Osteoblast (primary cell): Measurements from ENCODE around the gene EVPLL. TPM values are rescaled to one million over a fixed set of nuclear protein-coding genes. Genes with fewer than 3 reads are reported as not detected.
"Not testable (repeated sequence)": the region's sequence is repeated elsewhere in the genome, so short reads cannot be mapped to it uniquely, and the experiment has no call there.

Experiments
- DNase-seq: peaks from one replicate; pipeline ENCODE4 v3.0.0; 2011; ENCODE audit warnings: low spot score, mixed read lengths; ENCODE audit not compliant: insufficient read length; ENCODE audit errors: missing footprints
- H2AFZ ChIP-seq: 2 replicates; pipeline ENCODE4 v1.6.0; 2011; ENCODE audit warnings: mild to moderate bottlenecking, low read length
- H3K27ac ChIP-seq: 2 replicates; pipeline ENCODE4 v1.5.1; 2011; ENCODE audit warnings: mild to moderate bottlenecking, low read depth, low read length, moderate library complexity
- H3K27me3 ChIP-seq: 2 replicates; pipeline ENCODE4 v1.6.0; 2012; ENCODE audit warnings: mild to moderate bottlenecking, control low read depth, inconsistent platforms, low read length, moderate library complexity; ENCODE audit not compliant: insufficient read depth
- H3K36me3 ChIP-seq: 2 replicates; pipeline ENCODE4 v1.5.1; 2011; ENCODE audit warnings: mild to moderate bottlenecking, low read length, control low read depth, moderate library complexity; ENCODE audit not compliant: insufficient read depth
- H3K4me1 ChIP-seq: 2 replicates; pipeline ENCODE4 v1.5.1; 2011; ENCODE audit warnings: mild to moderate bottlenecking, low read length, control low read depth, moderate library complexity; ENCODE audit not compliant: insufficient read depth
- H3K4me2 ChIP-seq: 2 replicates; pipeline ENCODE4 v1.6.0; 2011; ENCODE audit warnings: mild to moderate bottlenecking, low read length; ENCODE audit not compliant: insufficient read depth
- H3K4me3 ChIP-seq: fragments of 200-600 bp; sonication (generic); 3 replicates; pipeline ENCODE4 v1.5.1; 2012; ENCODE audit warnings: mild to moderate bottlenecking, low read length, inconsistent platforms; ENCODE audit not compliant: insufficient read depth
- H3K79me2 ChIP-seq: 2 replicates; pipeline ENCODE4 v1.6.0; 2012; ENCODE audit warnings: mild to moderate bottlenecking, low read length, control low read depth, inconsistent platforms; ENCODE audit not compliant: insufficient read depth
- H3K9me3 ChIP-seq: 2 replicates; pipeline ENCODE4 v1.5.1; 2011; ENCODE audit warnings: low read depth, low read length, control low read depth
- H4K20me1 ChIP-seq: 2 replicates; pipeline ENCODE4 v1.6.0; 2012; ENCODE audit warnings: mild to moderate bottlenecking, low read length, control low read depth; ENCODE audit not compliant: insufficient read depth
- total RNA-seq: library from RNA; depleted of rRNA; stranded (reverse); fragments of >200 nt; gene quantifications from 2 replicates; pipeline ENCODE4 v1.2.3, GENCODE V29; 2012
- TF ChIP-seq, protein P1 (sequence below): IDR thresholded peaks from 2 replicates; pipeline ENCODE4 v1.5.1; 2011; ENCODE audit warnings: mild to moderate bottlenecking, low read depth, low read length, moderate library complexity; ENCODE audit errors: extremely low read depth

Gene EVPLL
- total RNA-seq, 1 donor: not detected

DNA sequence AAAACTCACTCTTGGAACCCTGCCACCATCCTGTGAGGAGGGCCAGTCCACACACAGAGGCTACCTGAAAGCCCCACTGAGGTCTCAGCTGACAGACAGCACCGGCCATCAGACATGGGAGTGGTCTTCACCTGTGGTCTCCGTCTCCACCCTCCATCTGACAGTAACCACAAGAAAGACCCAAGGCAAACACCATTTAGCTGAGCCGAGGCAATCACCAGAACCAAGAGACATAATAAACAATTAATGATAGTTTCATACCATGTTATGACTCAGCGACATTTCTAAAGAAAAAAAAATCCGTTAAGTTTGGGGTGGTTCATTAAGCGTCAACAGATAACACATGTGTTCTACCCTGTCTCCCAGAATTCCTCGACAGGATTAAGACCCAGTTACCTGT is 6.1 kb upstream of the EVPLL start:
- no peaks in the 10 kb centered on the region for H4K20me1 ChIP-seq
- H3K4me3 ChIP-seq: no peak overlapping the region
- no peak overlapping the region for H3K4me2 ChIP-seq
- no peaks in the 10 kb centered on the region for H3K79me2 ChIP-seq
- H3K27me3 ChIP-seq: peaks cover 8% of the 10 kb centered on the region
- TF ChIP-seq, protein P1, sequence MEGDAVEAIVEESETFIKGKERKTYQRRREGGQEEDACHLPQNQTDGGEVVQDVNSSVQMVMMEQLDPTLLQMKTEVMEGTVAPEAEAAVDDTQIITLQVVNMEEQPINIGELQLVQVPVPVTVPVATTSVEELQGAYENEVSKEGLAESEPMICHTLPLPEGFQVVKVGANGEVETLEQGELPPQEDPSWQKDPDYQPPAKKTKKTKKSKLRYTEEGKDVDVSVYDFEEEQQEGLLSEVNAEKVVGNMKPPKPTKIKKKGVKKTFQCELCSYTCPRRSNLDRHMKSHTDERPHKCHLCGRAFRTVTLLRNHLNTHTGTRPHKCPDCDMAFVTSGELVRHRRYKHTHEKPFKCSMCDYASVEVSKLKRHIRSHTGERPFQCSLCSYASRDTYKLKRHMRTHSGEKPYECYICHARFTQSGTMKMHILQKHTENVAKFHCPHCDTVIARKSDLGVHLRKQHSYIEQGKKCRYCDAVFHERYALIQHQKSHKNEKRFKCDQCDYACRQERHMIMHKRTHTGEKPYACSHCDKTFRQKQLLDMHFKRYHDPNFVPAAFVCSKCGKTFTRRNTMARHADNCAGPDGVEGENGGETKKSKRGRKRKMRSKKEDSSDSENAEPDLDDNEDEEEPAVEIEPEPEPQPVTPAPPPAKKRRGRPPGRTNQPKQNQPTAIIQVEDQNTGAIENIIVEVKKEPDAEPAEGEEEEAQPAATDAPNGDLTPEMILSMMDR: no peak
- H3K9me3 ChIP-seq: peaks cover 2% of the 10 kb centered on the region
- H3K27ac ChIP-seq: no peak overlapping the region
- DNase-seq: no peak
- H3K4me1 ChIP-seq: no peaks in the 10 kb centered on the region
- no peak overlapping the region for H2AFZ ChIP-seq
- no peaks in the 10 kb centered on the region for H3K36me3 ChIP-seq

DNA sequence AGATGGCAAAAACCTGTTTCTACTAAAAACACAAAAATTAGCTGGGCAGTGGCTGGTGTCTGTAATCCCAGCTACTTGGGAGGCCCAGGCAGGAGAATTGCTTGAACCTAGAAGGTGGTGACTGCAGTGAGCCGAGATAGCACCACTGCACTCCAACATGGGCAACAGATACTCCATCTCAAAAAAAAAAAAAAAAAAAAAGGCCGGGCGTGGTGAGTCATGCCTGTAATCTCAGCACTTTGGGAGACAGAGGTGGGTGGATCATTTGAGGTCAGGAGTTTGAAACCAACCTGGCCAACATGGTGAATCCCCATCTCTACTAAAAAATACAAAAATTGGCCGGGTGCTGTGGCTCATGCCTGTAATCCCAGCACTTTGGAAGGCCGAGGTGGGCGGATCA is 4.4 kb upstream of the EVPLL start:
- not testable (repeated sequence) for H3K27me3 ChIP-seq, H2AFZ ChIP-seq, H3K4me3 ChIP-seq, H3K4me2 ChIP-seq, H3K9me3 ChIP-seq, H3K27ac ChIP-seq, DNase-seq, H3K4me1 ChIP-seq, H3K79me2 ChIP-seq, H3K36me3 ChIP-seq, H4K20me1 ChIP-seq

DNA sequence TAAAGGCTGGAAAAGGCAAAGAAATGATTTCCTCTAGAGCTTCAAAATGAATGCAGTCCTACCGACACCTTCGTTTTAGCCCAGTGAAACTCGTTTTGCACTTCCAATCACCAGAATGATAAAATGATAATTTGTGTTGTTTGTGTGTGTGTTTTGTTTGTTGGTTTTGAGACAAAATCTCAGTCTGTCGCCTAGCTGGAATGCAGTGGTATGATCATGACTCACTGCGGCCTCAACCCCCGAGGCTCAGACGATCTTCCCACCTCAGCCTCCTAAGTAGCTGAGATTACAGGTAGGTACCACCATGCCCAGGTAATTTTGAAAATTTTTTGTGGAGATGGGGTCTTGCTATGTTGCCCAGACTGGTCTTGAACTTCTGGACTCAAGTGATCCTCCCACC is 3.4 kb upstream of the EVPLL start:
- Histone ChIP-seq H2AFZ (no peak overlapping the region), H4K20me1 (no peaks in the 10 kb centered on the region), H3K4me3 (no peak overlapping the region), H3K4me1 (no peaks in the 10 kb centered on the region), H3K27ac (no peak overlapping the region), H3K9me3 (peaks cover 2% of the 10 kb centered on the region), H3K79me2 (no peaks in the 10 kb centered on the region), H3K36me3 (no peaks in the 10 kb centered on the region), H3K4me2 (no peak overlapping the region), H3K27me3 (peaks cover 6% of the 10 kb centered on the region)
- TF ChIP-seq, protein P1: no peak
- no peak for DNase-seq

DNA sequence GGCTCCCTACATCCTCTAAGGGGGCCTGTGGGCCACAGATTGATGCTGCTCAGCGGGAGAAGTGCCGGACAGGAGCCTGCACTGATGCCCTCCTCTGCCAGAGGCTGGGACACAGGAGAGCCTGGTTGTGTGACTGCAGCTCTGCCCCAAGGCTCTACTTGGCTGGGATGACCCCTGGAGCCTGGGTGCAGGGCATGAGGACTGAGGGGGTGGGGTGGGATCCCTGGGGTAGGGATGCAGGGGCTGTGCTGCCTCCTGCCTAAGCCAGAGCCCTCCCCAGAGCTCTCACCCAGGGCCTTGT is 577 bp downstream of the EVPLL start:
- DNase-seq: no peak
- no peaks in the 10 kb centered on the region for H3K36me3 ChIP-seq
- peaks cover 2% of the 10 kb centered on the region for H3K9me3 ChIP-seq
- no peaks in the 10 kb centered on the region for H4K20me1 ChIP-seq
- H3K27ac ChIP-seq: no peak overlapping the region
- H3K27me3 ChIP-seq: peaks cover 6% of the 10 kb centered on the region
- no peak overlapping the region for H3K4me3 ChIP-seq
- H3K4me2 ChIP-seq: no peak overlapping the region
- H3K4me1 ChIP-seq: no peaks in the 10 kb centered on the region
- TF ChIP-seq, protein P1: no peak
- H2AFZ ChIP-seq: no peak overlapping the region
- no peaks in the 10 kb centered on the region for H3K79me2 ChIP-seq

DNA sequence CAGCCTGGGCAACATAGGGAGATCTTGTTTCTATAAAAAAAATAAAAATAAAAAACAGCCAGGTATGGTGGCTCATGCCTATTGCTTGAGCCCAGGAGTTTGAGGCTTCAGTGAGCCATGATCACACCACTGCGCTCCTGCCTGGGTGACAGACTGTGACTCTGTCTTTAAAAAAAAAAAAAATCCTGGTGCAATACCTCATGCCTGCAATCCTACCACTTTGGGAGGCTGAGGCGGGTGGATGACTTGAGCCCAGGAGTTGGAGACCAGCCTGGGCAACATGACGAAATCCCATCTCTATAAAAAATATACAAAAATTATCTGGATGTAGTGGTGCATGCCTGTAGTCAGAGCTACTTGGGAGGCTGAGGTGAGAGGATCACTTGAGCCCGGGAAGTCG is 1.0 kb downstream of the EVPLL start:
- H3K36me3 ChIP-seq, DNase-seq, H3K4me3 ChIP-seq, H4K20me1 ChIP-seq, H3K79me2 ChIP-seq, H3K27me3 ChIP-seq, H2AFZ ChIP-seq, H3K4me1 ChIP-seq, H3K4me2 ChIP-seq, H3K27ac ChIP-seq, H3K9me3 ChIP-seq: not testable (repeated sequence)
